ENCODE measurements around the gene ZFYVE28. TPM values are rescaled to one million over a fixed set of nuclear protein-coding genes. Genes with fewer than 3 reads are reported as not detected.

Gene ZFYVE28
- total and polyA plus RNA-seq, 5 donors from 2014 or later, result 8.5 to 86.4 (median 17.6) TPM

GRCh38 chr4:2263926-2264321, 154.5 kb downstream of the ZFYVE28 start:
- H3K27ac Mint-ChIP-seq, result peak overlapping the region in 1 of 3 donors; percentile 32
- no peak for ATAC-seq (ENCODE audit: low read depth in 2 of 2)

GRCh38 chr4:2262944-2263250, 155.5 kb downstream of the ZFYVE28 start:
- Histone ChIP-seq H3K27ac (ENCODE audit: insufficient read depth, low read length, poor library complexity, severe bottlenecking) (peak overlapping the region; percentile 90), H3K27me3 (ENCODE audit: control insufficient read depth, insufficient read depth, low read length) (no peaks in the 10 kb centered on the region), H3K9me3 (ENCODE audit: control insufficient read depth in 2 of 2, low read length in 2 of 2) (no peaks in the 10 kb centered on the region), H3K4me1 (ENCODE audit: control insufficient read depth, insufficient read depth, low read length, poor library complexity, severe bottlenecking) (peaks cover 31% of the 10 kb centered on the region), H3K36me3 (ENCODE audit: control insufficient read depth, insufficient read depth, low read length) (peaks cover 13% of the 10 kb centered on the region), H3K4me3 (ENCODE audit: low read depth, low read length) (no peak overlapping the region)
- Mint-ChIP-seq H3K9me3 (no peaks in the 10 kb centered on the region), H3K27ac (peak overlapping the region; percentile 64 to 71 (median 66)), H3K27me3 (no peaks in the 10 kb centered on the region), H3K4me3 (peak overlapping the region; percentile 78 to 97 (median 83)), H3K4me1 (peaks cover 0 to 13% (median 2%) of the 10 kb centered on the region in 4 donors), H3K36me3 (no peaks in the 10 kb centered on the region)
- DNase-seq, result no peak
- no peak for ATAC-seq (ENCODE audit: low read depth in 2 of 2)

More at GRCh38 chr4:2263926-2264321, 154.5 kb downstream of the ZFYVE28 start:
- Histone ChIP-seq H3K36me3 (ENCODE audit: control insufficient read depth, insufficient read depth, low read length) (peaks cover 4% of the 10 kb centered on the region), H3K4me1 (ENCODE audit: control insufficient read depth, insufficient read depth, low read length, poor library complexity, severe bottlenecking) (peaks cover 29% of the 10 kb centered on the region), H3K4me3 (ENCODE audit: low read depth, low read length) (no peak overlapping the region), H3K27me3 (ENCODE audit: control insufficient read depth, insufficient read depth, low read length) (no peaks in the 10 kb centered on the region), H3K9me3 (ENCODE audit: control insufficient read depth in 2 of 2, low read length in 2 of 2) (no peaks in the 10 kb centered on the region), H3K27ac (ENCODE audit: insufficient read depth, low read length, poor library complexity, severe bottlenecking) (no peak overlapping the region)
- no peaks in the 10 kb centered on the region for H3K36me3 Mint-ChIP-seq
- no peaks in the 10 kb centered on the region for H3K27me3 Mint-ChIP-seq
- no peak for DNase-seq
- no peaks in the 10 kb centered on the region for H3K9me3 Mint-ChIP-seq
- peaks cover 0 to 10% (median 2%) of the 10 kb centered on the region in 4 donors for H3K4me1 Mint-ChIP-seq
- H3K4me3 Mint-ChIP-seq, result peak overlapping the region; percentile 51 to 97 (median 83)

DNA sequence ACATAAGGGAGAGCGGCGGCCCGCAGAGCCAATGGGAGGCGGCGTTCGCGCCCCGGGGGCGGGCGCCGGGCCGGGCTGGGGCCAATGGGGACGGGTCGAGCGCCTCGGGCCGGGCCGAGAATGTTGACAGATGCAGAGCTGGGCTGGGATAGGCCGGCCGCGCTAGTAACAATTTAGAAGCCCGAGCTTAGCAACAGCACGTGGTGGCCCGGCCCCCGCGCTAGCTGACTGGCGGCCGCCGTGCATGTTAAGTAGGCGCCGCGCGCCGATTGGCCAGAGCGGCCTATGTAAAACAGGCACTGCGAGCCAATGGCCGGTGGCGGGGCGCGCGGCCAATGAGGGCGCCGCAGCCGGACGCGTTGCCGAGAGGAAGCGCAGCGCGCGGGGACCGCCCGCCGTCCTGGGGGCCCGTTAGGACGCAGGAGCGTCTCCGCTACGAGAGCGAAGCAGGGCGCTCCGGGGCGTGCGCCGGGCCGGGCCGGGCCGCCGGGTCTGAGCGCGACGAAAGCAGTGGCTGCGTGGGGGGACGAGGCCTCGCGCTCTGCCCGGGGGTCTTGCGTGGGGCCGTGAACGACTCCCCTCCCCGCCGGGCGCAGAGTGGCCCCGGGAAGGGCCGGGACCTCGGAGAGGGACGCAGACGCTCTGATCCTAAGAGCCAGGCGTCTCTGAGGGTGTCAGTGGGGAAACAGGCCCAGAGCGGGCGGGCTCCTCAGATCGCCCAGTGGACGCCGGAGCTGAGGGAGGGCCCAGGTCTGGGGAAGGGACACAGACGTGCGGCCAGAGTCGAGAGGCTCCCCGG, 156.1 kb downstream of the ZFYVE28 start:
- DNase-seq (peak; percentile 96 to 100 (median 99)), ATAC-seq (ENCODE audit: low read depth in 2 of 2) (peak; percentile 90 to 93)
- no peaks in the 10 kb centered on the region for H3K27me3 Mint-ChIP-seq
- no peak overlapping the region for H3K4me3 ChIP-seq (ENCODE audit: low read depth, low read length)
- no peaks in the 10 kb centered on the region for H3K36me3 Mint-ChIP-seq
- peak overlapping the region; percentile 78 to 97 (median 83) for H3K4me3 Mint-ChIP-seq
- peak overlapping the region; percentile 90 for H3K27ac ChIP-seq (ENCODE audit: insufficient read depth, low read length, poor library complexity, severe bottlenecking)
- no peaks in the 10 kb centered on the region for H3K27me3 ChIP-seq (ENCODE audit: control insufficient read depth, insufficient read depth, low read length)
- peak overlapping the region; percentile 64 to 71 (median 66) for H3K27ac Mint-ChIP-seq
- peaks cover 31% of the 10 kb centered on the region for H3K4me1 ChIP-seq (ENCODE audit: control insufficient read depth, insufficient read depth, low read length, poor library complexity, severe bottlenecking)
- H3K9me3 ChIP-seq (ENCODE audit: control insufficient read depth in 2 of 2, low read length in 2 of 2), result no peaks in the 10 kb centered on the region
- H3K4me1 Mint-ChIP-seq, result peaks cover 0 to 18% (median 2%) of the 10 kb centered on the region in 4 donors
- H3K36me3 ChIP-seq (ENCODE audit: control insufficient read depth, insufficient read depth, low read length), result peaks cover 18% of the 10 kb centered on the region
- no peaks in the 10 kb centered on the region for H3K9me3 Mint-ChIP-seq

GRCh38 chr4:2261853-2262144, 156.6 kb downstream of the ZFYVE28 start, which contains the start of gene MXD4:
Gene MXD4, minus strand, starts transcription at chr4:2262109. Its CDS starts 129 bp downstream, at chr4:2261980.
- peaks cover 0 to 24% (median 3%) of the 10 kb centered on the region in 4 donors for H3K4me1 Mint-ChIP-seq
- Histone ChIP-seq H3K4me1 (ENCODE audit: control insufficient read depth, insufficient read depth, low read length, poor library complexity, severe bottlenecking) (peaks cover 31% of the 10 kb centered on the region), H3K27ac (ENCODE audit: insufficient read depth, low read length, poor library complexity, severe bottlenecking) (peak within 1 kb of the TSS; percentile 90), H3K9me3 (ENCODE audit: control insufficient read depth in 2 of 2, low read length in 2 of 2) (no peaks in the 10 kb centered on the region), H3K36me3 (ENCODE audit: control insufficient read depth, insufficient read depth, low read length) (peaks cover 20% of the 10 kb centered on the region), H3K27me3 (ENCODE audit: control insufficient read depth, insufficient read depth, low read length) (no peaks in the 10 kb centered on the region), H3K4me3 (ENCODE audit: low read depth, low read length) (no peak within 1 kb of the TSS)
- no peaks in the 10 kb centered on the region for H3K9me3 Mint-ChIP-seq
- ATAC-seq (ENCODE audit: low read depth in 2 of 2), result no peak
- H3K27me3 Mint-ChIP-seq, result no peaks in the 10 kb centered on the region
- H3K36me3 Mint-ChIP-seq, result no peaks in the 10 kb centered on the region
- H3K27ac Mint-ChIP-seq, result peak within 1 kb of the TSS; percentile 64 to 82 (median 66)
- DNase-seq, result no peak
- H3K4me3 Mint-ChIP-seq, result peak within 1 kb of the TSS; percentile 81 to 97 (median 88)

DNA sequence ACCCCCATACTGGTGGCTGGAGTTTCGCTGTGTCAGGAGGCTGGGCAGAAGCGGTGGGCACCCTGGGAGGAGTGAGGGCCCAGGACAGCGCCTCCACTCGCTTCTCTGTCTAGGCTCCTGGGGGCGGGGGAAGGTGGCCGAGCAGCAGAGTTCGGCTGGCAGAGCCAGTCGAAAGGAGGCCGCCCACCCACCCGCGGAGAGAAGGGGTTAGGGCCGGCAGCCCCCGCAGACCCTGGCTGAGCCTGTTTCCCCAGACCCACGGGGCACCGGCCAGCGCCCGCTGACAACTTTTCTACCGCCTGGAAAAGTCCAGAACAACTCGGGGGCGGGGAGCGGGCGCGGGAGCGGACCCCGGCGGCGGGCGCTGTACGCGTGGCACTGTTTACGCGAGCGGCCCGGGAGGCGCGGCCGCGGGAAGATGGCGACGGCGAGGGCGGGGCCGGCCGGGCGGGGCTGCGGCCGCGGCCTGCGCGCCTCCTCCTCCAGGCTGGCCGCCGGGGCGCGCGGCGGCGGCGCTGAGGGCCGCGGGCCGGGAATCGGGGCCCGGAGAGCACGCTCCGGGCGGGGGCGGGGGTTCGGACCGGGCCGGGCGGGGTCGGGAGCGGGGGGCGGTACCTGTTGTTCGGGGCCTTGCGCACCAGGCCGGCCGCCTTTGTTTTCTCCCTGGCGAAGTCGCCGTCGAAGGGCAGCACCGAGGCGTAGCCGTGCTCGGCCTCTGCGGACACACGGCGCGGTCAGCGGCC, 157.2 kb downstream of the ZFYVE28 start:
- no peaks in the 10 kb centered on the region for H3K9me3 Mint-ChIP-seq
- no peaks in the 10 kb centered on the region for H3K9me3 ChIP-seq (ENCODE audit: control insufficient read depth in 2 of 2, low read length in 2 of 2)
- peak overlapping the region in 1 of 3 donors; percentile 82 for H3K27ac Mint-ChIP-seq
- peaks cover 20% of the 10 kb centered on the region for H3K36me3 ChIP-seq (ENCODE audit: control insufficient read depth, insufficient read depth, low read length)
- peak; percentile 59 to 62 (median 60) for DNase-seq
- H3K36me3 Mint-ChIP-seq, result no peaks in the 10 kb centered on the region
- no peaks in the 10 kb centered on the region for H3K27me3 ChIP-seq (ENCODE audit: control insufficient read depth, insufficient read depth, low read length)
- H3K4me3 ChIP-seq (ENCODE audit: low read depth, low read length), result no peak overlapping the region
- peak overlapping the region; percentile 66 for H3K27ac ChIP-seq (ENCODE audit: insufficient read depth, low read length, poor library complexity, severe bottlenecking)
- H3K4me1 ChIP-seq (ENCODE audit: control insufficient read depth, insufficient read depth, low read length, poor library complexity, severe bottlenecking), result peaks cover 31% of the 10 kb centered on the region
- H3K4me3 Mint-ChIP-seq, result peak overlapping the region; percentile 81 to 97 (median 86)
- peaks cover 0 to 25% (median 3%) of the 10 kb centered on the region in 4 donors for H3K4me1 Mint-ChIP-seq
- ATAC-seq (ENCODE audit: low read depth in 2 of 2), result peak in 1 of 2 donors; percentile 3
- no peaks in the 10 kb centered on the region for H3K27me3 Mint-ChIP-seq

DNA sequence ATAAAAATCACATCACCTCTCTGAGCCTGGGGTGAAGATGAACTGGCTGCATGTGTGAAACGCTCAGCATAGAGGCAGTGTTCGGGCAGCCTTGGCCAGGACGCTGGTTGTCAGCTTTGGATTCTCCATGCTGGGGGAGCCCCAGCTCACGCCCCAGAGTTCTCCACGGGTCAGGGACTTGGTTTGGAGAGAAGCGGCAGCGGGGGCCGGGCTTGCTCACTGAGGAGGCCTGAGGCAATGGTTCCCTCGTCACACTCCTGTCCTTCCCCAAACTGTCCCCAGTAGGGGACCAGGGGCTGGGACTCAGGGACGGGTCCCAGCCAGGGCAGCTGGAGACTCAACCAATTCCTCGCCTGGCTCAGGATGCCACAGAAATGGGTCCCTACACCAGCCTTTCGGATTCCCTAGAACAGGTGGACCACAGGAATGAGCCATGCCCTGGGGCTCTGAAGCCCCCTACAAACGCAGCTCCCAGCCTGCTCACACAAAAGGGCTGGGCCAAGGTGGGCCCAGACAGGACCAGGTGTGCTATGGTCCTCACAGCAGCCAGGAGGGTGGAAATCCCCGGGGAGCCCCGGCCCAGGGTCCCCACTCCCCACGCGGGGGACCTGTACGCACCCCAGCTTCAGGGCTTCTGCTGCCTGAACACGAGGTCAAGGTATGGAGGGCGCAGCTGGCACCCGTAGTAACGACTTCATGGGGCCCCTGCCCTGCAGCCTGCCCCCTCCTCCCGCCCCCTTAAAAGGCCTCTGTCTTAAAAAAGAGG, 157.9 kb downstream of the ZFYVE28 start:
- Mint-ChIP-seq H3K27me3 (no peaks in the 10 kb centered on the region), H3K4me1 (peaks cover 0 to 25% (median 3%) of the 10 kb centered on the region in 4 donors), H3K27ac (peak overlapping the region in 2 of 3 donors; percentile 32 to 82), H3K4me3 (peak overlapping the region; percentile 61 to 90 (median 77)), H3K36me3 (no peaks in the 10 kb centered on the region), H3K9me3 (no peaks in the 10 kb centered on the region)
- ATAC-seq (ENCODE audit: low read depth in 2 of 2), result no peak
- Histone ChIP-seq H3K4me1 (ENCODE audit: control insufficient read depth, insufficient read depth, low read length, poor library complexity, severe bottlenecking) (peaks cover 31% of the 10 kb centered on the region), H3K4me3 (ENCODE audit: low read depth, low read length) (peak overlapping the region; percentile 15), H3K36me3 (ENCODE audit: control insufficient read depth, insufficient read depth, low read length) (peaks cover 23% of the 10 kb centered on the region), H3K27ac (ENCODE audit: insufficient read depth, low read length, poor library complexity, severe bottlenecking) (peak overlapping the region; percentile 65), H3K9me3 (ENCODE audit: control insufficient read depth in 2 of 2, low read length in 2 of 2) (no peaks in the 10 kb centered on the region), H3K27me3 (ENCODE audit: control insufficient read depth, insufficient read depth, low read length) (no peaks in the 10 kb centered on the region)
- DNase-seq, result no peak

- Histone ChIP-seq H3K4me1 (ENCODE audit: control insufficient read depth, insufficient read depth, low read length, poor library complexity, severe bottlenecking) (peaks cover 31% of the 10 kb centered on the region), H3K9me3 (ENCODE audit: control insufficient read depth in 2 of 2, low read length in 2 of 2) (no peaks in the 10 kb centered on the region), H3K27ac (ENCODE audit: insufficient read depth, low read length, poor library complexity, severe bottlenecking) (peak overlapping the region; percentile 65), H3K36me3 (ENCODE audit: control insufficient read depth, insufficient read depth, low read length) (peaks cover 29% of the 10 kb centered on the region), H3K4me3 (ENCODE audit: low read depth, low read length) (peak overlapping the region; percentile 15), H3K27me3 (ENCODE audit: control insufficient read depth, insufficient read depth, low read length) (no peaks in the 10 kb centered on the region)
- Mint-ChIP-seq H3K27ac (peak overlapping the region in 1 of 3 donors; percentile 73), H3K4me1 (peaks cover 0 to 27% (median 1%) of the 10 kb centered on the region in 4 donors), H3K9me3 (no peaks in the 10 kb centered on the region), H3K4me3 (peak overlapping the region; percentile 32 to 83 (median 66)), H3K27me3 (no peaks in the 10 kb centered on the region), H3K36me3 (peaks cover 3% of the 10 kb centered on the region)
- DNase-seq (no peak), ATAC-seq (ENCODE audit: low read depth in 2 of 2) (no peak)
Observed at GRCh38 chr4:2259541-2260343, 158.7 kb downstream of the ZFYVE28 start.

Data from CD4-positive, CD25-positive, alpha-beta regulatory T cell (primary cell).